Measurements from ENCODE around the gene RTN3.

RTN3 gene

GRCh38 chr11:63713766-63714165 is 32.5 kb downstream of the RTN3 start:
- H3K4me1 ChIP-seq = no peaks in the 10 kb centered on the region
- H3K27me3 ChIP-seq (ENCODE audit: control insufficient read depth, insufficient read depth, low read length) = no peaks in the 10 kb centered on the region
- H3K4me3 ChIP-seq (ENCODE audit: low read depth, low read length) = no peak overlapping the region
- H3K79me2 ChIP-seq = peaks cover 10% of the 10 kb centered on the region
- no peak overlapping the region for H2AFZ ChIP-seq
- H3K9ac ChIP-seq = no peak overlapping the region
- no peak for TF ChIP-seq CTCF (IDR thresholded peaks at IDR 0.05)
- no peak overlapping the region for H3K4me2 ChIP-seq (ENCODE audit: low read length)
- no peaks in the 10 kb centered on the region for H3K36me3 ChIP-seq (ENCODE audit: control insufficient read depth, insufficient read depth, low read length)
- H3K27ac ChIP-seq = no peak overlapping the region
- no peaks in the 10 kb centered on the region for H3K9me3 ChIP-seq (ENCODE audit: control insufficient read depth, low read length)

DNA sequence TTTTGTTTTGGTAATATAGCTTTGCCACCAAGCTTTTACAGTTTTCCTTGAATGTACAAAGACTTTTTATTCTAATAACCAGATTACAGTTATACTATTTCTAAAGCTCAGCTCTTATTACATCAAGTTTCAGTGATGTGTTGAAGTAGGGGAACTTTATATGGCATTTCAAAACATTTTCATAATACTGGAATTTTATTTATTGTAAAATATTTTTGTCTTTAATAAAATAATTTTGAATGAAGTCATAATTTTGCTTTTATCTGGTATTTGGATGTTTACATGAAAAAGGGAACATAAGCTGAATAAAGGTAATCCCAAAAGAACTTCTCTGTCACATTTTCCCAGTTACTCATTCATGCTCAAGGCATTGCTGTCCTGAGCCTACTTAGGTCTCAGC is 34.7 kb downstream of the RTN3 start:
- H3K79me2 ChIP-seq = peaks cover 7% of the 10 kb centered on the region
- H3K4me2 ChIP-seq (ENCODE audit: low read length) = no peak overlapping the region
- TF ChIP-seq CTCF (IDR thresholded peaks at IDR 0.05) = no peak
- no peaks in the 10 kb centered on the region for H3K27me3 ChIP-seq (ENCODE audit: control insufficient read depth, insufficient read depth, low read length)
- no peaks in the 10 kb centered on the region for H3K4me1 ChIP-seq
- no peak overlapping the region for H3K9ac ChIP-seq
- H3K9me3 ChIP-seq (ENCODE audit: control insufficient read depth, low read length) = no peaks in the 10 kb centered on the region
- H3K4me3 ChIP-seq (ENCODE audit: low read depth, low read length) = no peak overlapping the region
- H3K36me3 ChIP-seq (ENCODE audit: control insufficient read depth, insufficient read depth, low read length) = no peaks in the 10 kb centered on the region
- H3K27ac ChIP-seq = no peak overlapping the region
- no peak overlapping the region for H2AFZ ChIP-seq

GRCh38 chr11:63719001-63719400 is 37.7 kb downstream of the RTN3 start:
- no peaks in the 10 kb centered on the region for H3K4me1 ChIP-seq
- no peaks in the 10 kb centered on the region for H3K36me3 ChIP-seq (ENCODE audit: control insufficient read depth, insufficient read depth, low read length)
- peaks cover 3% of the 10 kb centered on the region for H3K79me2 ChIP-seq
- H3K9me3 ChIP-seq (ENCODE audit: control insufficient read depth, low read length) = no peaks in the 10 kb centered on the region
- no peaks in the 10 kb centered on the region for H3K27me3 ChIP-seq (ENCODE audit: control insufficient read depth, insufficient read depth, low read length)
- no peak overlapping the region for H2AFZ ChIP-seq
- H3K4me3 ChIP-seq (ENCODE audit: low read depth, low read length) = no peak overlapping the region
- no peak overlapping the region for H3K27ac ChIP-seq
- H3K4me2 ChIP-seq (ENCODE audit: low read length) = no peak overlapping the region
- TF ChIP-seq CTCF (IDR thresholded peaks at IDR 0.05) = no peak
- no peak overlapping the region for H3K9ac ChIP-seq

- TF ChIP-seq CTCF (IDR thresholded peaks at IDR 0.05) = no peak
- no peak overlapping the region for H3K9ac ChIP-seq
- no peak overlapping the region for H2AFZ ChIP-seq
- no peak overlapping the region for H3K4me3 ChIP-seq (ENCODE audit: low read depth, low read length)
- no peaks in the 10 kb centered on the region for H3K9me3 ChIP-seq (ENCODE audit: control insufficient read depth, low read length)
- H3K79me2 ChIP-seq = peaks cover 3% of the 10 kb centered on the region
- H3K27me3 ChIP-seq (ENCODE audit: control insufficient read depth, insufficient read depth, low read length) = no peaks in the 10 kb centered on the region
- H3K4me1 ChIP-seq = no peaks in the 10 kb centered on the region
- no peak overlapping the region for H3K27ac ChIP-seq
- H3K36me3 ChIP-seq (ENCODE audit: control insufficient read depth, insufficient read depth, low read length) = no peaks in the 10 kb centered on the region
- H3K4me2 ChIP-seq (ENCODE audit: low read length) = no peak overlapping the region
Observed at GRCh38 chr11:63719987-63720386, 38.7 kb downstream of the RTN3 start.

DNA sequence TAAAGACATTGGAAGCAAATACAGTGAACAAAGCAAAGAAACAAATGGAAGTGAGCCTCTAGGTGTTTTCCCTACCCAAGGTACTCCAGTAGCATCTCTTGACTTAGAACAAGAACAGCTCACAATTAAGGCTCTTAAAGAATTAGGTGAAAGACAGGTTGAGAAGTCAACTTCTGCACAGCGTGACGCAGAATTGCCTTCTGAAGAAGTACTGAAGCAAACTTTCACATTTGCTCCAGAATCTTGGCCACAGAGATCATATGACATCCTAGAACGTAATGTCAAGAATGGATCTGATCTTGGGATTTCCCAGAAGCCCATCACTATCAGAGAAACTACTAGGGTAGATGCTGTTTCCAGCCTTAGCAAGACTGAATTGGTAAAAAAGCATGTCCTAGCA is 39.3 kb downstream of the RTN3 start:
- TF ChIP-seq CTCF (IDR thresholded peaks at IDR 0.05) = no peak
- no peak overlapping the region for H3K9ac ChIP-seq
- H3K4me2 ChIP-seq (ENCODE audit: low read length) = no peak overlapping the region
- no peaks in the 10 kb centered on the region for H3K27me3 ChIP-seq (ENCODE audit: control insufficient read depth, insufficient read depth, low read length)
- no peaks in the 10 kb centered on the region for H3K4me1 ChIP-seq
- no peak overlapping the region for H3K4me3 ChIP-seq (ENCODE audit: low read depth, low read length)
- H3K27ac ChIP-seq = no peak overlapping the region
- peaks cover 3% of the 10 kb centered on the region for H3K79me2 ChIP-seq
- H2AFZ ChIP-seq = no peak overlapping the region
- H3K9me3 ChIP-seq (ENCODE audit: control insufficient read depth, low read length) = no peaks in the 10 kb centered on the region
- H3K36me3 ChIP-seq (ENCODE audit: control insufficient read depth, insufficient read depth, low read length) = no peaks in the 10 kb centered on the region

Measured in parathyroid adenoma (tissue), 2 donors.